Globus pallidus (tissue), 1 donor: ENCODE data around the gene FXYD7.
"Not testable (repeated sequence)": the region's sequence is repeated elsewhere in the genome, so short reads cannot be mapped to it uniquely, and the experiment has no call there.

Source experiments
- DNase-seq: peaks from one replicate; pipeline ENCODE4 v3.0.0-alpha.2; 2015; ENCODE audit warnings: low spot score

FXYD7 gene

DNA sequence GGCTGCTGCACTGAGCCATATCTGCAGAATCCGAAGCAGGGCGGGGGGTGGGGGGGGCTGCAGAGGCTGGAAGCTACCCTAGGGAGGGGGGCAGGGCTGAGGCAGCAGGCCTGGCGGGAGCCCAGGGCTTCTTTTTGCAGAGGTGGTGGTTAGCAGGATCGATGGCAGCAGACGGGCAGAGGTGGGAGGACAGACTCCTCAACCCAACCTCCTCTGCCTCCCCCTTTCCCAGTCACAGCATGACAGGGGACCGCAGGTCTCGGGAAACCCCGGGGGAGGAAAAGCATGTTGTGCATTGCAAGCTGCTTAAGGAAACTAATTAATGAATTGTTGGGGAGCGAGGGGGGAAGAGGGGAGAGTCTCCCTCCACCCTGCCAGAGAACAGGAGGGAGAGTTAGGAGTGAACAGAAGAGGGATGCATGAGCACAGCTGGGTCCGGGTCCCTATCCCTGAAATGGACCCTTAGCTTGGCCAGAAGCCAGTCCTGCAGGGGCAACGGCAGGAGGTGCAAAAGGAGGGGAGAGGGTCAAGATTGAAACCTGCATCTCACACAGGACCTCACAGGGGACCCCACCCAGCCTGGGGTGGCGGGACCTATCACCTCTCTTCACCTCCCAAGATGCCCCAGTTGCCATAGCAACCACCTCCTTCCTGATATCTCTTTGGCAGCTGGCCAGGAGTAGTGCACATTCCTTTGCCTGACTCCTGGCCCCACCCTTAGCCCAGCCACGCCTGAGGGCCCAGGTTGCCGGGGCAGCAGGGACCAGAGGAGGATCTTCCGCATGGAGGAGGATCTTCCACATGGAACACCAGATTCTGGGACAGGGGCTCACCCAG lies 1.8 kb downstream of the FXYD7 start:
- DNase-seq = no peak

GRCh38 chr19:35146746-35147459 lies 3.8 kb downstream of the FXYD7 start:
- DNase-seq = no peak

DNA sequence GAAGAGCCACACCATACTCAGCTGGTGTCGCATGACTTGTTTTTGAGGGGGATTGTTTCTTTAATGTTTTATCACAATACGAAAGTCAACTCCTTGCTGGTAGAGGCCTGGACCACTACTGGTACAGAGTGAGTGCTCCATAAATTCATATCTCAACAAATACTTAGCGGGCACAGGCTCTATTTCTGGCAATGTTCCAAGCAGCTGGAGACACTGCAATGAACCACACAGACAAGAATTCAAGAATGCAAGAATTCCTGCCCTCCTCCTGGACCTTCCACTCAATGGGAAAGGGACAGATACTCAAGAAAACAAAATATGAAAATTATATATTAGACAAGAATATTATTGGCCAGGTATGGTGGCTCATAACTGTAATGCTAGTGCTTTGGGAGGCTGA lies 6.4 kb downstream of the FXYD7 start:
- no peak for DNase-seq

DNA sequence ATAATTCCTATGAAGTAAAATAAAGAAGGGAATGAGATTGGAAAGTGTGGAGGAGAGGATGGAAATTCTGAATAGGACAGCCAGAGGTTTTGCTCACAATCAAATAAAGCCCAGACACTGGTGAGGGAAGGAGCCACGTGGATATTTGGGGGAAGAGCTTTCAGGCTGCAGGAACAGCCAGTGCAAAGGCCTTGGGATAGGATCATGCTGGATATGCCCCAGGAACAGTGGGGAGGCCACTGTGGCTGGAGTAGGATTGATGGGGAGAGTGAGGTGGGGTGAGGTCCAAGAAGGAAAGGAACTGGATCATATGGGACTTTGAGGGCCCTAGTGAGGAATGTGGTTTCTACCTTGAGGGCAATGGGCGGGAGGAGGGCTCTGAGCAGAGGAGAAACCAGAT lies 7.4 kb downstream of the FXYD7 start:
- DNase-seq = no peak

- no peak for DNase-seq
These were observed 8.4 kb downstream of the FXYD7 start for GRCh38 chr19:35151273-35152065.

- DNase-seq = not testable (repeated sequence)
These were observed 10.1 kb downstream of the FXYD7 start for GRCh38 chr19:35153129-35153522.

DNA sequence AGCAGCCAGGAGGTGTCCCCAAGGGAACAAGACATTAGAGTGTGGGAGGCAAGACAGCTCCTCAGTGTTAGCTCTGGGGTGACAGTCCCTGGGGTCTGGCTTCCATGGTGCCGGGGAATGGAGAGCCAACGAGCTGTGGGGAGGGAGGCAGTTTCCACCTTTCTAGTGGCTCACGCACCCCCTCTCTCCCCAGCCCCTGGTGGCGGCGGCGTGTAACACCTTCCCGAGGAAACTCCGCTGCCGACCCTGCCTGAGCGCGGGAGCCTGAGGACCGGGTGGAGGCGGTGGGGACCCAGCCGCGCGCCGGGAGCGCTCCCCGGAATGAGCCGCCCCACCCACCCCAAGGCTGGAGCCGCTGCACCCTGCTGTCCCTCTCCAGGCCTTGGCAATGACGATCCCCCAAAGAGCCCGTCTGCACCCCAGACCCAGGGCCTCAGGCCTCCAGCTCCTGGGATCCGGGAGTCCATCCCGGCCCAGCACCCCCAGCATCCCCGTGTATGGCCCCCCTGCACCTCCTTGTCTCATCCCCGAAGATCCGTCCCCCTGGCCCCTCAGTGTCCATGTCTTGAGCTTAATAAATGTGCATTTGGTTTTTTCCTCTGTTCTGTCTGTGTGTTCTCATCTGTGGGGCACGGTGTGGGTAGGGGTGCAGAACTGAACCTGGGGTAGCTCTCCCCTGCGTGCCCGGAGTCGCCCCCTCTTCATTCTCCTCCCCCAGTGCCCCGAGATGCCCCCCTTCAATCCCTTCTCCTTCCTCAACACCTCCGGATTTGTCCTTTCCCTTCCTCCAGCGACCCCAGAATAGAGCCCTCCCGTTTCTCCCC lies 10.9 kb downstream of the FXYD7 start:
- DNase-seq = no peak

DNA sequence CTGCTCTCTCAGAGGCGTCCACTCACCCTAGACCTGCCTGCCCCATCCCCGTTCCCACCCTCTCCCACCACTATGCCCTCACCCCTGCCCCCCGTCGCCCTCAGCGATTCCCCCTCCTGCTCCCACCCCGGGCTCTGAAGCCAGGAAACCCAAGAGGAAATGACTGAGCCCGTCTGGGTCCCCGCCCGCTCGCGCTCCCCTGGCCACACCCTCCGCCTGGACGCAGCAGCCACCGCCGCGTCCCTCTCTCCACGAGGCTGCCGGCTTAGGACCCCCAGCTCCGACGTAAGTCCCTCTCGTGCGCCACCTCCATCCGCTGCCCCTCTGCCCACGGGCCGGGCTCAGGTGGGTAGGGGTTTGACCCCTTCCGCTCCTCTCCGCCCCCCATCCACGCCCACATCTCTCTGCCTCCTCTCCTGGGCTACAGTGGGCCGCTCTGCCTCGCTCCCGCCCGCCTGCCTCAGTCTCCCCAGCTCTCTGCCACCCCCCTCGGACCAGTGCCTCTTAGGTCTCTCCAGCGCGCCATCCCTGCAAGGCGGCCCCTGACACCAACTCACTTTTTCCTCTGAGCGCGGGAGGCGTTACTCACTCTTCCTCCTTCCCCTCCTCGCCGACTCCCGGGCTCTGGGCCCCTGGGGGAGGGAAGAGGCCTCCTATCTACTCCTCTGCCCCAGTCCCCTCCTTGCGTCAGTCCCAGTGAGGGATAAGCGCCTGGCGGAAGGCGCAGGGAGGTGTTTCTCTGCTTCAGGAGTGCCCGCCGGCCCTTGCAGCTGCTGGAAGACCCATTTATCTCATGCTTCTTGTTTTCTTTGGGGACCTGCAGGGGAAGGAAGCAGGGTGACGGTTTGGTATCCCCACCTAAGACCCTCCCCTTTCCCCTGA lies 11.7 kb downstream of the FXYD7 start, which contains the start of gene FXYD5:
TSS of gene FXYD5 (plus strand) at position 211 of the 882 bp plus-strand sequence. CDS start 816 bp downstream, outside the sequence.
- DNase-seq = no peak

- no peak for DNase-seq
These were observed 12.4 kb downstream of the FXYD7 start for GRCh38 chr19:35155441-35155840.

DNA sequence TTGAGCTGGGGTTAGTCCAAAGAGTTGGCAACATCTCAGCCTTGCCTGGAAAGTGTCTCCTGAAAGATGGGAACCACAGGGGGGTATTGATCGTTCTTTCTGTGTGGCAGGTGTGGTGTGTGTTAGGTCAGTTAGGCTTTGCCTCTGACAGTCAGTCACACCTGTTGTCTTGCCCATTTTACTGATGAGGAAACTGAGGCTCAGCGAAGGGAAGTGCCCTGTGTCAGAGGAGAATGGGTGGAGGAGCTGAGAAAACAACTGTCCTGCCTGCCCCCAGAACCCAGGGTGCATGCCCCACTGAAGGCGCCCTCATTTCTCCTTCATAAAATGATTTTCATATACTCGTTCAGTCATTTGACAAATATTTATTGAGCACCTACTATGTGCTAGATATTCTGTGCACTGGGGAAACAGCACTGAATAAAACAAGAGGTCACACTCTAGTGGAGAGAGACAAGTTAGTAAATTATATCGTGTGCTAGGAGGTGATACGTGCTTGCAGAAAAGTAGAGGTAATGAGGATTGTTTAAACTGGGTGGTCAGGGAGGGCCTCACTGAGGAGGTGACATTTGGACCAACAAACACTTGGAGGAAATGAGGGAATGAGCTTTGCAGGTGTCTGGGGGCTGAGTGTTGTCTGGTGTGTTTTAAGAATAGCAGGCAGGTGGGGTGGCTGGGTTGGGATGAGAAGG lies 13.1 kb downstream of the FXYD7 start:
- no peak for DNase-seq

DNA sequence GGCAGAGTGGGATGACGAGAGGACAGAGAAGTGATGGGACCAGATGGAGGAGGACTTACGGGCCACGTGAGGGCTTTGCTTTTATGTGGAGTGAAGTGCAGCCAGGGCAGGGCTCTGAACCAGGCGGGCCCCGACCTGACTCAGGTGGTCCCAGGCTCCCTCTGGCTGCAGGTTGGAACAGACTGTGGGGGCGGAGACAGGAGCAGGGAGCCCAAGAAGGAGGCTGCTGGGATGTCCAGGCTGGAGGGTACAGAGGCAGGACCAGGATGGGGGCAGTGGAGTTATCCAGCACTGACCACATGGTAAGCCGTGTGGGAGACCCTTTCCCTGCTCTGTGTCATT lies 13.6 kb downstream of the FXYD7 start:
- DNase-seq = no peak

DNA sequence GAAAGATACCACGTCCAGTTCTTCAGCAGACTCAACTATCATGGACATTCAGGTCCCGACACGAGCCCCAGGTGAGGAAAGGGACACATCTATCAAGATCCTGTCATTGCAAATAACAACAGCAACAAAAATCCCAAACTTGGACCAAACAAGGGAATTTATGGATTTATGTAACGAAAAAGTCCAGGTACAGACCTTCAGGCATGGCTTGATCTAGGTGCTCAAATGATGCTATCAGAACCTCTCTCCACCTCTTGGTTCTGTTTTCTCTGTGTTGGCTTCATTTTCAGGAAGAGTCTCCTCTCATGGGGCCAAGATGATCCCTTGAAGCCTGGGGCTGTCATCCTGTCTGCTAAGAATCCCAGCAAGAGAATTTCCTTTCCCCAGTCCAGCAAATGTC lies 14.4 kb downstream of the FXYD7 start:
- DNase-seq = no peak

- DNase-seq = no peak
These were observed 16.6 kb downstream of the FXYD7 start for GRCh38 chr19:35159606-35160005.

- DNase-seq = no peak
These were observed 17.8 kb downstream of the FXYD7 start for GRCh38 chr19:35160629-35161433.

DNA sequence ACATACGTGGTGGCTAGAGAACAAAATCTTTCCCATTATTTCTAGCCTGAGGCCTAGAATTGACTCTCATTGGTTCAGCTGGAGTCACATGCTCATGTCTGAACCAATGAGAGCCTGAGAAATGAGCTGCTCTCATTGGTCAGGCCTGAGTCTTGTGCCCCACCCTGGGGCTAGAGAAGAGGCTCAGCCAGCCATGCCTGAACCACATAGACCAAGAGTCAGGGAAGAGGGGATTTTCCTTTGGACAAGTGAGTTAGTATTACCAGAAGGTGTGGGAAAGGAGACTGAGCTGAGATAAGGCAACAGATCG lies 18.3 kb downstream of the FXYD7 start:
- no peak for DNase-seq

DNA sequence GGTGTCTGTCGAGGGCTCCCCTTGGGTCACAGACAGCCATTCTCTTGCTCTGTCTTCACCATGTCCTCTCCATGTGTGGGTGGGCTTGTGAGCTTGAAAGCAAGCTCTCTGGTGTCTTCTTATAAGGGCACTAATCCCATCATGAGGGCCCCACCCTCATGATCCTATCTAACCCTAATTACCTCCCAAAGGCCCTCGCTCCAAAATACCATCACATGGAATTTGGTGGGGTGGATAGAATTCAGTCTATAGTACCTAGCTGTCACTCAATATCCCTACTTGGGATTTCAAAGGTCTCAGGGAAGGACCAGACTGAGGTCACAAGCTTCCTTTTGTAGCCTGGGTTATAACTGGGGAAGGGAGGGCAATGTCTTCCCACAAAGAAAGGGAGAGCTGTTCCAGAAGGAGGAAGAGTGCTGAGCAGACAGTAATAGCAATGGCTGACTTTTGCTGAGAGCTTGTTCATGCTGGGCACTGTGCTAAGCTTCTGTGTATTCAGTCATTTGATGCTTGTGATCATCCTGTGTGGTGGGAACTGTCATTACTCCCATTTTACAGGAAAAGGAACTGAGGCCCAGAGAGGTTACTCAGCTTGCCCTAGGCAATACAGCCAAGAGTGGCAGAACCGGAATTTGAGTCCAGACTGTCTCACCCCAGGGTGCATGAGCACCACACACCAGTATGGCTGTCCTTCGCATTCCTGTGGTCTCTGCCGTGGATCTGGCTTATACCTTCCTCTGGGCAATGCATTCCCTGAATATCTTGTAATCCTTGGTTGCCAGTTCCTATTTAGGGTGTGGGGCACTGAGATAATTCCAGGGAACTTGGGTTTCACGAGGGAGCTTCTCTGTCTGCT lies 19.6 kb downstream of the FXYD7 start:
- no peak for DNase-seq

DNA sequence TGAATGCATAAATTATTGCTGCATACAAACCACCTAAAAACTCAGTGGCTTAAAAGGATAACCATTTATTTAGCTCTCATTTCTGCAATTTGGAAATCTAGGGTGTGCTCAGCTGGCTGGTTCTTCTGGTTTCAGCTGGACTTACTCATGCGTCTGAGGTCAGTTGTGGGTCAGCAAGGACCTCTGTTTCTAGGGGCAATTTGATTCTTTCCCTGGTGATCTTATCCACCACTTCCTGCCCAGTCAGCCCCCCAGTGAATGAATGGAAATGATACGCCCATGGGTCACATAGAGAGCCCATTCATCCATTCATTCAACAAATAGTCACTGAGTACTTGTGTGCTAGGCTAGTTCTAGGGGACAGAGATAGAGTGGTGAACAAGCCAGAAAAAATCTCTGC lies 21.4 kb downstream of the FXYD7 start:
- DNase-seq = no peak
